GM19395 (cell line): ENCODE measurements around the gene MAPK8IP3.

Experiments used
- ATAC-seq: cut with Tn5 transposase; IDR thresholded peaks from one replicate; pipeline ENCODE4 v1.9.1; 2021; ENCODE audit warnings: mild to moderate bottlenecking, moderate library complexity; ENCODE audit not compliant: unreplicated experiment

MAPK8IP3 gene

DNA sequence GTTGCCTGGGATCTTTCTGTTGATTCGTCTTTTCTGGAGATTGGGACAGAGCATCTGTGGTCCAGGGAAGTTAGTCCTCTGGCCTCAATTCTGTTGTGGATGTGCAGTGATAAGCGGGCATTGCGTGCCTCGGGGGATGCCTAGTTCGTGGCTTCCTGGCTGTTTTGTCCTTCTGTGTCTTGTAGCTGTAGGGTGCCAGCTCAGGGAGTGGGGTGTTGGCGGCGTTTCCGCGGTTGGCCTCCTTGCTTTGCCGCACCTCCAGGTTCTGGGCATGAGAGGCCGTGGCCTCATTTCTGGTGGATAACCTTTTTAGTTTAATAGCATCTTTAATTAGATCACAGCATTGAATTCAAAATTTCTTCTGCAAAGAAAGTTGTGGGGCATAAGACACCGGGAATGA is 29.3 kb upstream of the MAPK8IP3 start:
- no peak for ATAC-seq

DNA sequence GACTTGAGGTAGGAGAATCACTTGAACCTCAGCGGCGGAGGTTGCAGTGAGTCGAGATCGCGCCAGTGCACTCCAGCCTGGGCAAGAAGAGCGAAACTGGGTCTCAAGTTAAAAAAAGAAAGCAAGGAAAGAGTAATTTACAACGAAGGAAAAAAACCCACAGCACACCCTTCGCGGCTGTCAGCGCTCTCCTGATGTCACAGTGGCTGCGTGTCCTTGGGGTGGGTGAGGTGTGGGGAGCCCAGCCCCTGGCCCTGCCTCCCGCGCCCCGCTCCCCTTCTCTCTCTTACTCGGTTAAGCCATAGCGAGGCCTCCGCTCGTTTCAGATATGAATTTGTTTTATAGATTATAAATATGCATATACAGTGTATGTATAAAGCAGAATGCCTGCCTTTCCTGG is 28.7 kb upstream of the MAPK8IP3 start:
- no peak for ATAC-seq

DNA sequence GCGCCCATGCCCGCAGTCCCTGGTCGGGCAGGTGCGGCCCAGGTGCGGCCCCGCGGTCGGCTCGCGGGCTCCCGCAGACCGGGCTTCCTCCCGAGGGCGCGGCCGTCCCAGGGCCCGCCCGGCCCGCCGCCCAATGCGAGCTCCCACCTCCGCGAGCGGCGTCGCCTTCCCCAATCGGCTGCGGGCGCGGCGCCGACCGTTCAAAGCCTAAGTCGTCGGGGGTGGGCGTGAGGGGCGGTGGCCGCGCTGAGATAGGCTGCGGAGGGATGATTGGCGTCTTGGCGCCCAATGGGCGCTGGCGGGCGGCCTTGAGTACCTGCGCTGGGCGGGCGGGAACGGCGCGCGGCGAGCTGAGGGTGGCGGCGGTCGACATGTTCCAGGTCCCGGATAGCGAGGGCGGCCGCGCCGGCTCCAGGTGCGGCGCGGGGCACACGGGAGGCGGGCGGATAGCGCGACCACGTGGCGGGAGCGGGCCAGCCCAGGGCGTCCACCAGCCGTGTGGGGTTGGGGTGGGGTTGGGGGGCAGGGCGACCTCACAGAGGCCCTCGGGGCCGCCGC is 28.0 kb upstream of the MAPK8IP3 start, which contains the start of gene JPT2:
JPT2 (plus strand) TSS at position 338 of the 558 bp plus-strand sequence; CDS start at position 372, 34 bp downstream.
- ATAC-seq, result peak; percentile 91

DNA sequence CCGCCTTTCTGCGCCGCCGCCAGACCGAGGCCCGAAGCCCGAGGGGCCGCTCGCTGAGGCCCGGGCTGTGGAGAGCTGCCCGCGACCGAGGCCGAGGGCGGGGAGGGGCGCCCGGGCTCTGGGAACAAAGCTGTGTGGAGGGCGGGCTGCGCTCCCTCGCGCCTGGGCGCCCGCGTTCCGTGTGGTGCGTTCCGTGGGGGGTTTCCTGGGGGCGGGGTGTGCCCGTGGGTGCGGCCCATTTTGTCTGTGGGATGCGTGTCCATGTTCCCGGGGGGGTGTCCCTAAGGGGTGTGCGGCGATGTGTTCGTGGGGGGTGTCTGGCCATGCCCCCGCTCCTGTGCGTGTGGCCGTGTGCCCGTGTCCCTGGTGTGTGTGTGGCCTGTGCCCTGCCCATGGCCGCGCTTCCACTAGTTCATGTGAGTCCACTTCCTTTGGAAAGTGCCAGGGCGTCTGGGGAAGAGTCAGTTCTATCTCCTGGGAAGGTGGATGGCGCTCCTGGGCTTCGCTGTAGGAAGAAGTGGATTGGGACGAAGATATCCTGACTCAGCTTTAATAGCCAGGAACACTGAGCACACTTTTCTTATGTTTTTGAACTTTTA is 27.4 kb upstream of the MAPK8IP3 start:
- ATAC-seq, result peak; percentile 9

DNA sequence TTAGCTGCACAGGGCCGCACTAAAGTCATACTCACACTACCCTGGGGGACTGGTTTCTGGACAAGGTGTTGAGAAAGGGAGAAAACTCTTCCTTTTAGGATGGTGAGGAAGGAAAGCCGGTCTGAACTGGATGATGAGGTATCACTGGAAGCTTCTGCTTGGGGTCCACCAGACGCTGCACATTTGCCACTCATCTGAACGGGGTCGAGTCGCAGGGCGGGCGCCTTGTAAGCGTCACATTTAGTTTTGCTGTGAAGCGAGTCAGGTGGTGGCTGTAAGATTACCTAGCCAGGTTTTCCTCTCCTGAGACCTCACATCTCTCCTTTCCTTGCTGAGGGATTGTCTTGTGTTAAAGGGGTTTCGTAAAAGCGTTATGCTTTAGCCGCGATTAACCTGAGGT is 25.6 kb upstream of the MAPK8IP3 start:
- ATAC-seq, result no peak

DNA sequence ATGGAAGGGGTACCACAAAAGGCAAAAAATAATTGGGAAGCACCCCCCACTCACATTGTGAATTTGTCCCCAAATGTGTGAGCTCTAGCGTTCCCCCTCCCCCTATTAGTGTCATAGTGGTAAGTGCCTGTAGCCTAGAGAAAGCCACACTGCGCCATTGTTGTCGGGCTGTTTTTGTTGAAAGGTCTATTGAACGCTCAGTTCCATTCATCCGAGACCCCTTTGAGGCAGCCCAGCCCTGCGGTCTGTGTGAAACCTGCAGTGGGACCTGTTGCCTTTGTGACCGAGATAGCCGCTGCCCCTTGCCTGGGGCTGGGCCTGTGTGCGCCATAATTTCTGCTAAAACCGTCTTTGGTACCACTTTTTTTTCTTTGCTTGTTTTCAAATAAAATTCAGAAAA is 25.0 kb upstream of the MAPK8IP3 start:
- no peak for ATAC-seq

DNA sequence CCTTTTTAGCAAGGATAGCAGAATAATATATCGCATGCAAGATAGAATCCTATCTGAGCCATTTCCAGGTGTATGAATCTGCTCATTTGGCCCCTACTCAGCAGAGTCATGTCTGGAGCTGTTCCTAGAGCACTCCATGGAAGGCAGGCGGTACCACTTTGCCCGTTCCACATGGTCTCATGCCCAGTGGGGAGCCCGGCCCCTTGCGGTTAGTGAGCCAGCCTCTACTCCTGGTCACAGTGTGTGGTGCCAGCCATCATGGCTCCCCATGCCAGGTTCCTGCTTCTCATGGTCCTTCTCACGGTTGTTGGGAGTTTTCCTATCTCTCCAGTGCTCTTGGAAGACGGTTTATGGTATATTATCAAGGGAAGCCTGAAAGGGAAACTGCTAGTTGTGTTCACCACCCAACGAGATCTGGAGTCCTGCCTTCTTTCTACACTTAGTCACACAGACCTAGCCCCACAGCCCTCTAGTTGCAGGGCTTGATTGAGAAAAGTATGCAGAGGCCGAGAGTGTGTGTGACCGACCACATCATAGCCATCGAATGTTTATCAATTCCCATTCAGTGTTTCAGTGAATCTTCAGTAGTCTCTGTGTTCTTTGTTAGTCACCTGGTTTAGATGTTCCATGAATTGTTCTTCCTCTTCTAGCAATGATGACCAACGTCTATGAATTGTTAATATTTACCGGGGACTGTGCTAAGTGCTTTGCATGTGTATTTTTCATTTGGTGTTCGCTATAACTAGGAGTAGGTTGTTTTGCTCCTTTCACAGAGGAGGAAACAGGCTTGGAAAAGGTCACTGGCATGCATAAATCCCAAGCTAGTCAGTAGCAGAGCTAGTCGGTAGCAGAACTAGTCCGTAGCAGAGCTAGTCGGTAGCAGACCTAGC is 18.3 kb upstream of the MAPK8IP3 start:
- ATAC-seq, result no peak

DNA sequence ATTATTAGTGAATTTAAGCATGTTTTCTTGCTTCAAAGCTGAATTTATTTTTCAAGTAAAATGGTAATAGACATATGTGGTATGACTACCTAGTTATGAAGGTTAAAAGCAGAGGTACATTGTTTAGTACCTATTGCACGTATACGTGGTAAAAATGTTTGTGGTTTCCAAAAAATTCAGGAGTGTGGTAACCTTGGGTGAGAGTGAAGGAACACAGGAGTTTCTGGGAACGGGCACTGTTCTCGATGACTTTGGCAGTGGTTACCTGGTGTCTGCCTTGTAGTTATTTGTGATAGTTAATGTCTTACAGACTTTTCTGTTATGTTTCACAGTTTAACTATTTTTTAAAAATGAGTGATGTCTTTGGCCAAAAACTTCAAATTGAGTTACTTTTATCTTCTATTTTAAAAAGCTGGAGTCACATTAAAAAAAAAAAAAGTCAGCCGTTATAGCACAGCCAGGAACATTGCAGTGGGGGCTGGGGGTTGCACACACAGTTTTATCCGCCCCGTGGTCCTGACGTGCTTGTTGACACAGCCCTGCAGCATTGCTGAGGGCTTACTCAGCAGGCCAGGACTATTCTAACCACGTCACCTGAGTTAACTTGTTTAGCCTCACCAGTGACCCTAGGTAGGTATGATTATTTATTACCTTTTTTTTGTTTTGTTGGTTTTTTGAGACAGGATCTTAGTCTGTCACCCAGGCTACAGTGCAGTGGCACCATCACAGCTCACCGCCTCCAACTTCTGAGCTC is 17.0 kb upstream of the MAPK8IP3 start:
- no peak for ATAC-seq

DNA sequence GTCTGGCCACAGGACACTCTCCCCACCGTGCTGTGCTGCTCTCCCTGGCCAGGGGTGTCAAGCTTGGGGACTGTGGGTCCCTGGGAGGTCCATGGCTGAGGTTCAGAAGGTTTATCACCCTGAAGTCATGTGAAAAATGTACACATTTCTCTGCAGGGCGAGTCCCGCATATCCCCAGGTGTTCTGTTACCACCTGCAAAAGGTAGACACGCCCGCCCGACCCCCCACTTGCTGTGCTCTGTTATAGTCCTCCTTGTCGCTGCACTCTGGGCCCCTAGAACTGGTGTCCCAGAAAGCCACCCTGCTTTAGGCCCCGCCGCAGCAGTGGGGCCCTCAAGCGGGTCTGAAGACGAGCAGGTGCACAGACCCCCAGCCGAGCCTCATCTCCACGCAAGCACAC is 16.1 kb upstream of the MAPK8IP3 start:
- no peak for ATAC-seq

DNA sequence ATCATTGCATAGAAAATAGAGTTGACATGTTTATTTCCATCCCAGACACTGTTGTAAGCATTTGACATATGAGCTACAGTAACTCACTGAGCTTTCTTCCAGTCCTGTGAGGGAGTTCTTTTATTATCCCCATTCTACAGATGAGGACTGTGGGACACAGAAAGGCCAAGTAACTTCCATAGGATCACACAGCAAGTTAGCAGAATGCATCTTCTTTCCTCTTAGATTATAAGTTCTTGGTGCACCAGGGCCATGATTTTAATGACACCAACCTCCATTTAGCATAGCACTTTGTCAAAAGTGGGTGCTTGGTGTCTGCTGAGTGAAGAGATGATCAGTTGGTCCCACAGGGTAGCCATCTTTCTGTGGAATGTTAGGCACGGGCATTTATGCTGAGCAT is 15.2 kb upstream of the MAPK8IP3 start:
- no peak for ATAC-seq

DNA sequence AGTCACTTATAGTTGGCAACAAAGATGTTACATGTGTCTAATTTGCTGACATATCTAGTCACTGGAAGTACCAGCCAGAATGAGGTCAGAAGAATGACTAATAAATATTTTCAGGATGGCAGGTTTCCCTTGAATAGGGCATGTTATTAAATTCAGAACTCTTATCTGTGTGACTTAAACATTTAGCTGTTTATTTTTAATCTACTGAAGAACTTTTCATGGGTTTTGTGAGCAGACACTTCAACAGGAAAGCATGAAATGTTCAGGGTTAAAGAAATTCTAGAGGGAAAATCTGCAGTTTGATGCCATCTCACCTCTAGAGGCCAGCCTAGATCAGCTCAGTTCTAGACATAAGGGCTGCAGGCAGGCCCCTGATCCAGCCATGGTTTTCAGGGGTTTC is 14.7 kb upstream of the MAPK8IP3 start:
- no peak for ATAC-seq

DNA sequence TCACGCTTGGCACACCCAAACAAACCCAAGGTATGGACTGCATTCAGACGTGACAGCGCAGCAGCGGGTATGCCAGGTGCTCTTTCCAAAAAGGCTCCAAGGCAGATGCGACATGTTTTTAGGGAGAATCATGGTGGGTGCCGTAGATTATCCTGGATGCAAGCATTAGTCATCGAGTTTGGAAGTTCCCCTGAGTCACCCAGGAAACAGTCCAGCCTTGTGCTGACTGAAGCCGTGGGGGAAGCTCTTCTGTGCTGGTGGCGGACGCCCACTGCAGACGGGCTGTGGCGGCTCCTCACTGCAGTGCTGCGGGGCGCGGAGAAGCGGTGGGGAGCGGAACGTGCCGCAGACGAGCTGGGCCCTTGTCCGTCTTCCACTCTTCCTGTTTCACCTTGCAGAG is 14.0 kb upstream of the MAPK8IP3 start:
- no peak for ATAC-seq

DNA sequence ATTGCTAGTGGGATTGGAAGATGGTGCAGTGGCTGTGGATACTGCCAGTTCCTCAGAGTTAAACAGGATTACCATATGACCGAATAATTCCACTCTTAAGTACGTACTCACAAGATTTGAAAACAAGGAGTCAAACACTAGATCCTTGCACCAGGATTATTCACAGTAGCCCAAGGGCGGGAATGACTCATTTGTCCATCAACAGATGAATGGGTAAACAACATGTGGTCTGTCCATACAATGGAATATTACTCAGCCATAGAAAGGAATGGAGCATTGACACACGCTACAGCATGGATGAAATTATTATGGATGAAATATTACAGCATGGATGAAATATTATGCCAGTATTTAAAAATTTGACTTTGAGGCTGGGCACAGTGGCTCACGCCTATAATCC is 9.1 kb upstream of the MAPK8IP3 start:
- ATAC-seq, result no peak

DNA sequence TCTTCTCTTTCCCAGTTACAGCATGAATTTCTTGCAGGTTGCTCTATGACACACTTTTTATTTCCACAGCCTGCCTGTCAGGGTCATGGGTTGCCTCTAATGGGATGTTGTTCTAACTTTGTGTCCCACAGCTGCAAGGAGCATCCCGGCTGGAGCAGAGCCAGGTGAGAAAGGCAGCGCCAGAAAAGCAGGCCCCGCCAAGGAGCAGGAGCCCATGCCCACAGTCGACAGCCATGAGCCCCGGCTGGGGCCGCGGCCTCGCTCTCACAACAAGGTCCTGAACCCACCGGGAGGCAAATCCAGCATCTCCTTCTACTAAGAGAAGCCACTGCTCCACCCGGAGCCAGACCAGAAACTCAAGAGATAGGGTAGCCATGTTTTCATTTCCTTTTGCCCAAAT is 7.3 kb upstream of the MAPK8IP3 start:
- ATAC-seq, result no peak

DNA sequence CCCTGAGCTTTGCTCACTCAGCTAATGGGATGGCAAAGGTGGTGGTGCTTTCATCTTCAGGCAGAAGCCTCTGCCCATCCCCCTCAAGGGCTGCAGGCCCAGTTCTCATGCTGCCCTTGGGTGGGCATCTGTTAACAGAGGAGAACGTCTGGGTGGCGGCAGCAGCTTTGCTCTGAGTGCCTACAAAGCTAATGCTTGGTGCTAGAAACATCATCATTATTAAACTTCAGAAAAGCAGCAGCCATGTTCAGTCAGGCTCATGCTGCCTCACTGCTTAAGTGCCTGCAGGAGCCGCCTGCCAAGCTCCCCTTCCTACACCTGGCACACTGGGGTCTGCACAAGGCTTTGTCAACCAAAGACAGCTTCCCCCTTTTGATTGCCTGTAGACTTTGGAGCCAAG is 5.7 kb upstream of the MAPK8IP3 start:
- ATAC-seq, result no peak

DNA sequence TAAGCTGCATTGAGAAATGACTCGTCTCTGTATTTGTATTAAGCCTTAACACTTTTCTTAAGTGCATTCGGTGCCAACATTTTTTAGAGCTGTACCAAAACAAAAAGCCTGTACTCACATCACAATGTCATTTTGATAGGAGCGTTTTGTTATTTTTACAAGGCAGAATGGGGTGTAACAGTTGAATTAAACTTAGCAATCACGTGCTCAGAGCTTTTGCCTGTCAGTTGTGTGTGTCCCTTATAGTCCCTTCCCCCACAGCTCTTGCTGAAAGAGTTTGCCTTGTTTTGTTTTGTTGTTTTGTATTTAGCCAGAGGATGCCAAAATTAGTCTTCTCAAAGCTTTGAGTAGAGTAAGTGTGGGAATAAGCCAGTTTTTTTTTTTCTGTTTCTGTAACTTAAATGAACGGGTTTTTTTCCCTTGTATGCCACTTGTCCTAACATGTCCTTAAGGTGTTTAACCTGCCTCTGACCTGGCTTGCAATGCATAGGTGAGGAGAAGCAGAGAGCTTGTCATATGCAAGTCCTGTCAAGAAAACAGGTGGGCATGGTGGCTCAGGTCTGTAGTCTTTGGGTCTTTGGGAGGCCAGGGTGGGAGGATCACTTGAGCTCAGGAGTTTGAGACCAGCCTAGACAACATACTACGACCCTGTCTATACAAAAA is 4.6 kb upstream of the MAPK8IP3 start:
- ATAC-seq, result no peak

DNA sequence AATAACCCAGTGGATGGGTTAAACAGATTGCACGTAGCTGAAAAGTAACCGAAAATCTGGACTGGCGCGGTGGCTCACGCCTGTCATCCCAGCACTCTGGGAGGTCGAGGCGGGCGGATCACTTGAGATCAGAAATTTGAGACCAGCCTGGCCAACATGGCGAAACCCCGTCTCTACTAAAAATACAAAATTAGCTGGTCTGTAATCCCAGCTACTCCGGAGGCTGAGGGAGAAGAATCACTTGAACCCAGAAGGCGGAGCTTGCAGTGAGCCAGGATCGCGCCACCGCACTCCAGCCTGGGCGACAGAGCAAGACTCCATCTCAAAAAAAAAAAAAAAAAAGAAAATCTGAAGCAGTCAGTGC is 689 bp upstream of the MAPK8IP3 start:
- ATAC-seq, result peak; percentile 26

DNA sequence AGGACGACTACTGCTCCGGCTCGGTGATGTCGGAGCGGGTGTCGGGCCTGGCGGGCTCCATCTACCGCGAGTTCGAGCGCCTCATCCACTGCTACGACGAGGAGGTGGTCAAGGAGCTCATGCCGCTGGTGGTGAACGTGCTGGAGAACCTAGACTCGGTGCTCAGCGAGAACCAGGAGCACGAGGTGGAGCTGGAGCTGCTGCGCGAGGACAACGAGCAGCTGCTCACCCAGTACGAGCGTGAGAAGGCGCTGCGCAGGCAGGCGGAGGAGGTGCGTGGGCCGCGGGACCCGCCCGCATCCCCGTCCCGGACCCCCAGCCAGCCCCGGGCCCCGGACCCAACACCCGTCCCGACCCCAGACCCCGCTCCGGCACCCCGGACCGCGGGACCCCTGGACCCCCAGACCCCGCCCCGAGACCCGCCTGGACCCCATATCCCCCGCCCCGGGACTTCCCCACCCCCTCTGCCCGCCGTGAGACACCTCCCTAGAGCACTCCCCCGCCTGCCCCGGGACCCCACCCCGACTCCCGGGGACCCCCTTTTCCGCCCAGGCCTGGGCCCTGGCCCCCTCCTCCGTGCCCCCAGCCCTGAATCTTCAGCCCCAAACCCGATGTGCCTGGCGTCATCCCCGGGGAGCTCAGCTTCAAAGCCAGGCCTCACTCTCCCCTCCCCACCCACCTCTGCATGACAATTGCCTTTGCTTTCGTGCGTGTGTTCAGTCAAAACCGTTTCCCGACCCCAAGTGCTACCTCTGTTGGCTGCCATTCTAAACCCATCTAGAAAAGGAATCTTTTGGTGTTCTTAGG is 594 bp downstream of the MAPK8IP3 start:
- peak; percentile 35 for ATAC-seq

DNA sequence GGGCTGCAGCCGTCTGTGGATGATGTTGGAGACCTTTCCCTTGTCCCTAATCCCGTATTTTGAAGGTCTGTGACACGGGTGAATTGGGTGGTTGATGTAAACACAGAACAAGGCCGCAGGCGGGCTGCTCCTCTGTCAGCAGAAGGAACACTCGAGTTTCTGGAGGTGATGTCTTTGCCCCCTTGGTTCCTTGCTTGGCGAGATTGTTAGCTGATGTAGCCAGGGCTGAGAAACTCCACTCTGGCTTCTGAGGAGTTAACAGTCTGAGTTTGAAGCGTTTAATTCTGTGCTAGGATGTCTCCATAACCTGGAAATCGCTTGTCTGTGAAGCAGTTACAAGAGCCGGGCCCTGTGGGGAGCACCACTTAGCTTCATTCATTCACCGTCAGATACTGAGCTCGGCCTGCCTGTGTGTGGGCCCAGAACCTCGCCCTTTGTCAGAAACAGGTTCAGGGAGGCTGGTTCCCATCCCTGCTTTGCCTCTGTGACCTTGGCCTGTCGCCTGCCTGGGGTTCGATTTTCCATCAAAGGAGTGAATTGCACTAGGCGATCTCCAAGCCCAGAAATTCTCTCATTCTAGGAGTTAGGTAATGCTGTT is 1.3 kb downstream of the MAPK8IP3 start:
- ATAC-seq, result no peak
